HG02981 (cell line): ENCODE results near the gene PET100.
A peak's percentile ranks its signal among the peaks of the same experiment; 100 is the strongest.

Experiments used
- ATAC-seq: cut with Tn5 transposase; IDR thresholded peaks from one replicate; pipeline ENCODE4 v1.9.1; 2021; ENCODE audit warnings: mild to moderate bottlenecking, moderate library complexity; ENCODE audit not compliant: unreplicated experiment

Gene PET100

GRCh38 chr19:7629347-7630054, at the start of gene PET100, which contains the start of gene XAB2:
Gene PET100 (plus strand): TSS chr19:7629793. CDS start chr19:7629834, 41 bp downstream.
Gene XAB2 (minus strand): TSS chr19:7629545. CDS start chr19:7629527, 18 bp downstream.
- ATAC-seq = peak; percentile 94

- ATAC-seq = no peak
Measured at GRCh38 chr19:7582446-7582845, 47.1 kb upstream of the PET100 start.

- no peak for ATAC-seq
Measured at GRCh38 chr19:7589822-7590221, 39.8 kb upstream of the PET100 start.

- no peak for ATAC-seq
Measured at GRCh38 chr19:7590256-7590655, 39.3 kb upstream of the PET100 start.

- ATAC-seq = no peak
Measured at GRCh38 chr19:7595466-7596133, 34.0 kb upstream of the PET100 start, which contains the start of gene CAMSAP3. Gene CAMSAP3 (plus strand): TSS chr19:7595863. CDS start chr19:7596003, 140 bp downstream.

GRCh38 chr19:7596211-7596937, 33.2 kb upstream of the PET100 start:
- ATAC-seq = no peak

GRCh38 chr19:7597689-7598088, 31.9 kb upstream of the PET100 start:
- ATAC-seq = no peak

- ATAC-seq = no peak
Measured at GRCh38 chr19:7598180-7598579, 31.4 kb upstream of the PET100 start.

- ATAC-seq = no peak
Measured at GRCh38 chr19:7600721-7601120, 28.9 kb upstream of the PET100 start.

GRCh38 chr19:7602240-7602934, 27.2 kb upstream of the PET100 start:
- no peak for ATAC-seq

- no peak for ATAC-seq
Measured at GRCh38 chr19:7602935-7603497, 26.6 kb upstream of the PET100 start.

GRCh38 chr19:7603919-7604318, 25.7 kb upstream of the PET100 start:
- no peak for ATAC-seq

- no peak for ATAC-seq
Measured at GRCh38 chr19:7605490-7606222, 23.9 kb upstream of the PET100 start.

GRCh38 chr19:7606289-7606688, 23.3 kb upstream of the PET100 start:
- no peak for ATAC-seq

- ATAC-seq = no peak
Measured at GRCh38 chr19:7607212-7607873, 22.2 kb upstream of the PET100 start.

GRCh38 chr19:7607874-7608560, 21.6 kb upstream of the PET100 start:
- ATAC-seq = no peak

GRCh38 chr19:7610491-7611240, 18.9 kb upstream of the PET100 start:
- no peak for ATAC-seq
